Heart left ventricle (tissue), 16 donors: Measurements from ENCODE around the gene KIAA2012. TPM values are rescaled to one million over a fixed set of nuclear protein-coding genes. Genes with fewer than 3 reads are reported as not detected.

Source experiments
- ATAC-seq, 4 donors: fragments of 200-7000 bp; cut with Tn5 transposase; one replicate each; pipeline ENCODE4 v1.9.1; 2020 to 2022; ENCODE audit warnings: moderate library complexity in 4 of 4, mild to moderate bottlenecking in 3 of 4, moderate number of reproducible peaks in 1 of 4
- DNase-seq, 5 donors: peaks; one replicate each; pipeline ENCODE4 v3.0.0-alpha.2; 2020
- H3K27ac ChIP-seq, 12 donors: fragments of 200-600 bp; sonication (generic) in 4 of 12; one replicate each; pipeline versions ENCODE4 v1.5.0 to v1.8.0; 2016 to 2022; ENCODE audit warnings: mild to moderate bottlenecking in 2 of 12
- H3K27me3 ChIP-seq, 9 donors: fragments of 200-600 bp; sonication (generic) in 2 of 9; one replicate each; pipeline versions ENCODE4 v1.5.1 to v1.8.0; 2016 to 2022; ENCODE audit warnings: mild to moderate bottlenecking in 3 of 9
- H3K36me3 ChIP-seq, 9 donors: fragments of 200-600 bp; sonication (generic) in 2 of 9; one replicate each; pipeline versions ENCODE4 v1.5.0 to v1.8.0; 2018 to 2022; ENCODE audit warnings: mild to moderate bottlenecking in 2 of 9
- H3K4me1 ChIP-seq, 12 donors: fragments of 200-600 bp; sonication (generic) in 4 of 12; one replicate each; pipeline versions ENCODE4 v1.5.0 to v1.8.0; 2016 to 2022; ENCODE audit warnings: mild to moderate bottlenecking in 3 of 12
- H3K4me3 ChIP-seq, 12 donors: fragments of 200-600 bp; sonication (generic) in 4 of 12; one replicate each; pipeline versions ENCODE4 v1.5.0 to v1.8.0; 2017 to 2022; ENCODE audit warnings: mild to moderate bottlenecking in 9 of 12, moderate library complexity in 4 of 12
- H3K9me3 ChIP-seq, 12 donors: fragments of 200-600 bp; sonication (generic) in 4 of 12; one replicate each; pipeline versions ENCODE4 v1.5.0 to v1.8.0; 2016 to 2022; ENCODE audit warnings: mild to moderate bottlenecking in 1 of 12
- POLR2A ChIP-seq, 2 donors: fragments of 450-650 bp; IDR thresholded peaks; one replicate each; pipeline ENCODE4 v1.6.1; 2017; ENCODE audit warnings: antibody characterized with exemption in 2 of 2, mild to moderate bottlenecking in 2 of 2, moderate library complexity in 2 of 2
- WGBS, 4 donors: extraction: QIAGEN DNeasy Blood & Tissue Kit in 2 of 4; methylation state at CpG; one replicate each; pipeline versions ENCODE4 v1.1.5 to v1.1.7; 2013 to 2018; 5-methylcytosine and 5-hydroxymethylcytosine counted together
- intact Hi-C, 10 donors: fragments of 100-400 bp; cut with DNase I; formaldehyde crosslinking; loops; one replicate each; pipeline versions ENCODE4 v1.11.1 to v1.14.2; 2022
- polyA plus RNA-seq, 2 donors: library from polyadenylated mRNA; stranded (reverse); fragments of 200-250 nt; gene quantifications; one replicate each; pipeline ENCODE4 v1.2.3, GENCODE V29; 2013
- total RNA-seq, 9 donors: library from RNA; depleted of rRNA in 2 of 9; stranded (reverse); fragments of >200 nt in 2 of 9; fragmentation: NEBNext Ultra II Directional in 3 of 9; extraction: Animal tissue kit (Norgen Biotek cat#: 25700) in 3 of 9; gene quantifications; one replicate each; pipeline versions ENCODE4 v1.1.0 to v1.2.4, GENCODE V29; 2016 to 2023
- TF ChIP-seq, protein P1 (sequence below), 12 donors: fragments of 200-600 bp; sonication (generic) in 4 of 12; IDR thresholded peaks; one replicate each; pipeline versions ENCODE4 v1.5.0 to v1.8.0; 2018 to 2022; ENCODE audit warnings: antibody characterized with exemption in 12 of 12, mild to moderate bottlenecking in 5 of 12
- donor health status: ischemic (EF 13 %, LVEDD 7.1; RV severe dilation, severe dysfunction).
- donor health status: healthy with polysubstance abuse.
- donor health status: DM: no; HTN: yes; CAD: no.
- donor health status: DM: no; HTN: no; CAD: no.
- donor health status: ischemic (EF 25% LVEDD 6.9; RV normal size, moderate dysfunction).
- donor health status: ischemic (EF 25% LVEDD 5.7; RV mildly dilated, moderate dysfunction).
- donor health status: healthy.
- donor health status: DM: yes; HTN: yes; CAD: no.
- donor health status: ischemic (EF 35%, LVEDD 5.7; RV mildly dilated, moderate dysfunction).
- donor health status: nonischemic (EF 11% LVEDD 7.7; RV severe dilation, severe dysfunction).
- donor health status: DM: yes; HTN: yes; CAD: no.
- donor health status: PGD.
- donor health status: ischemic (EF 29% LVEDD 5.4; RV normal size, mild dysfunction).
- donor health status: nonischemic (EF 23%, LVEDD 6.1; RV moderate dilation, normal function).

KIAA2012 gene
- total and polyA plus RNA-seq, 11 donors: 0.08 TPM; not detected in 10

DNA sequence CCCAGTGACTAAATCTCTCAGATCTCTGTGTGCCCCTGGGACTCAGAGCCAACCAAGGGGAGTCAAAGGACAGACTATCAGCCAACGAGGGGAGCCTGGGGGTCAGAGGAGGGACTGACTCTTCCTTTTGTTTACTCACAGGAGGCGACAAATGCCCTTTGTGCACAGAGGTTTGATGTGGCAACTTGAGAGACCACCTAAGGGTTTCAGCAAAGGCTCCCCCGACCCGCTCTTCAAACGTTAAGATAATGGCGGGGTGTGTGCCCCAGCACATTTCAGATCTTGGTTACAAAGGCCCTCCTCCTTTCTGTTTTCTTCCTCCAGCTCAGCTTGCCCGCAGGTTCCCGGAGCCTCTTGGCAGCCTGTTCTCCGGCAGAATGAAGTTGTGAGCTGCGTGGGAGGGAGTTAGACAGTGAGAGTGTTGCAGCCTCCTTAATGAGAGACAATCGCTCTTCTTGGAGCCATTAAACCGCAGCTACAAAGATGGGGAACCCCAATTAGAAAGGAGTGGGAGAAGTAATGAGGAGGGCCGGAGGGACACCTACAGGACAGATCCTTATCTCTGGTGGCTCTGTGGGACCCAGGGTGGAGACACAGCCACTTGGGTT lies 76.2 kb downstream of the KIAA2012 start:
- DNase-seq (peak in 4 of 5 donors; percentile 29 to 71 (median 50)), ATAC-seq (peak in 3 of 4 donors; percentile 64 to 82 (median 68))
- Histone ChIP-seq H3K4me3 (no peak overlapping the region), H3K27ac (peak overlapping the region in 6 of 12 donors; percentile 12 to 68 (median 40)), H3K36me3 (no peaks in the 10 kb centered on the region), H3K4me1 (peaks cover 0 to 30% (median 5%) of the 10 kb centered on the region in 12 donors), H3K9me3 (no peaks in the 10 kb centered on the region), H3K27me3 (no peaks in the 10 kb centered on the region)
- 37 to 58% (median 39%) methylated on average over 10 to 13 of the region's 13 CpGs for WGBS, 4 donors
- intact Hi-C loops: no loop called here
- no peak for TF ChIP-seq POLR2A (IDR thresholded peaks at IDR 0.05)
- TF ChIP-seq, protein P1, sequence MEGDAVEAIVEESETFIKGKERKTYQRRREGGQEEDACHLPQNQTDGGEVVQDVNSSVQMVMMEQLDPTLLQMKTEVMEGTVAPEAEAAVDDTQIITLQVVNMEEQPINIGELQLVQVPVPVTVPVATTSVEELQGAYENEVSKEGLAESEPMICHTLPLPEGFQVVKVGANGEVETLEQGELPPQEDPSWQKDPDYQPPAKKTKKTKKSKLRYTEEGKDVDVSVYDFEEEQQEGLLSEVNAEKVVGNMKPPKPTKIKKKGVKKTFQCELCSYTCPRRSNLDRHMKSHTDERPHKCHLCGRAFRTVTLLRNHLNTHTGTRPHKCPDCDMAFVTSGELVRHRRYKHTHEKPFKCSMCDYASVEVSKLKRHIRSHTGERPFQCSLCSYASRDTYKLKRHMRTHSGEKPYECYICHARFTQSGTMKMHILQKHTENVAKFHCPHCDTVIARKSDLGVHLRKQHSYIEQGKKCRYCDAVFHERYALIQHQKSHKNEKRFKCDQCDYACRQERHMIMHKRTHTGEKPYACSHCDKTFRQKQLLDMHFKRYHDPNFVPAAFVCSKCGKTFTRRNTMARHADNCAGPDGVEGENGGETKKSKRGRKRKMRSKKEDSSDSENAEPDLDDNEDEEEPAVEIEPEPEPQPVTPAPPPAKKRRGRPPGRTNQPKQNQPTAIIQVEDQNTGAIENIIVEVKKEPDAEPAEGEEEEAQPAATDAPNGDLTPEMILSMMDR (IDR thresholded peaks at IDR 0.05): no peak

DNA sequence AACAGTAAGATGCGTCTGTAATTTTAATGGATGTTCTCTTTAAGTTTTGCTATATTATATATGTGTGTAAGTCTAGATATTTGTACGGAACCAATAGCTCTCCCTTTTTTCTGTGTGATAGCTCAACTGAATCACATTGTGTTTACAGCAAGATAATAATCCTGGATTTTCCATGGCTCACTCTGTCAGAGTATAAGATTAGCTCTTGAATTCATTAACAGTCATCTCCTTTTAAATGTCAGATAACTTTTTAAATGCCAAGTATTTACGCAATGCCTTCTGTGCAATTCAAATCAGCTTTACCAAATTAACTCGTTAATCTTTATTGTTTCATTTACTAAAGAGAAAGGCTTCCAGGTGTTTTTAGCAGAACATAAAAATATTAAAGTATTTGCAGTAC lies 76.9 kb downstream of the KIAA2012 start:
- 62 to 74% (median 65%) methylated on average over 4 of the region's 4 CpGs for WGBS, 4 donors
- DNase-seq (no peak), ATAC-seq (peak in 3 of 4 donors; percentile 37 to 65 (median 43))
- intact Hi-C loops: loop anchor here in 1 of 10 donors (10.0 kb wide), 1 partner anchor 85 kb away; no protein-coding TSS in a partner anchor
- no peaks in the 10 kb centered on the region for H3K27me3 ChIP-seq
- peak overlapping the region in 5 of 12 donors; percentile 12 to 68 (median 42) for H3K27ac ChIP-seq
- H3K4me1 ChIP-seq: peaks cover 0 to 30% (median 5%) of the 10 kb centered on the region in 12 donors
- TF ChIP-seq, protein P1 (IDR thresholded peaks at IDR 0.05): no peak
- TF ChIP-seq POLR2A (IDR thresholded peaks at IDR 0.05): no peak
- no peak overlapping the region for H3K4me3 ChIP-seq
- no peaks in the 10 kb centered on the region for H3K36me3 ChIP-seq
- H3K9me3 ChIP-seq: no peaks in the 10 kb centered on the region

DNA sequence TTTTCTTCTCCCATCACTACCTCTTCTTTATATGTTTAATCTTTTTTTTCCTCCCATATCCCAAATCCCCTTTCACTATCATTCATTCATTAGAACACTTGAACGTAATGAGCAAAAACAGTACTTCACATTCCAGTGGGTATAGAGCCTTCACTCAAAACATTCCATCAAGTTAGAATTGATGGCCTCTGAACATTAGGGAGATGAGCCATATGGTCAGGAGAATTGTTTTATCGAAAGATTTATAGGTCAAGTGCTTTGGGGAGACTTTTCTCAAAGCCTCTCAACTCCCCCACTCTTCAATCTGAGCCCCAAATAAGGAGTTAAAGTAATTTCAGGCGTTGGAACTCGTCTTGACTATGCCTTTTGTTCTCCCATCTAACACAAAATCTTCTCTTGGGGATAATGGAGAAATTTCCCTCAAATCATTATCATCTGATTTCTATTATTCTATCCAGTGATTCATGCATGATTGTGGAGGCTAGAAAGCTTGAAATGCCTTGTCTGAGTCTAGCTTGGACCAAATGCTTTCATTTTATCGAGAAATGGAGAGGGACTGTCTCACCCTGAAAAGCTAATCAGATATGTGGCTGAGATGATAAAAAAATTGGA lies 79.2 kb downstream of the KIAA2012 start:
- ATAC-seq: no peak
- intact Hi-C loops: loop anchor here in 1 of 10 donors (10.0 kb wide), 1 partner anchor 87 kb away; no protein-coding TSS in a partner anchor
- Histone ChIP-seq H3K36me3 (no peaks in the 10 kb centered on the region), H3K4me1 (peaks cover 0 to 28% (median 5%) of the 10 kb centered on the region in 12 donors), H3K4me3 (no peak overlapping the region), H3K9me3 (no peaks in the 10 kb centered on the region), H3K27ac (no peak overlapping the region), H3K27me3 (no peaks in the 10 kb centered on the region)
- TF ChIP-seq POLR2A (IDR thresholded peaks at IDR 0.05): no peak
- TF ChIP-seq, protein P1 (IDR thresholded peaks at IDR 0.05): no peak
- no peak for DNase-seq
- 47 to 73% (median 58%) methylated on average over 5 of the region's 5 CpGs for WGBS, 4 donors

DNA sequence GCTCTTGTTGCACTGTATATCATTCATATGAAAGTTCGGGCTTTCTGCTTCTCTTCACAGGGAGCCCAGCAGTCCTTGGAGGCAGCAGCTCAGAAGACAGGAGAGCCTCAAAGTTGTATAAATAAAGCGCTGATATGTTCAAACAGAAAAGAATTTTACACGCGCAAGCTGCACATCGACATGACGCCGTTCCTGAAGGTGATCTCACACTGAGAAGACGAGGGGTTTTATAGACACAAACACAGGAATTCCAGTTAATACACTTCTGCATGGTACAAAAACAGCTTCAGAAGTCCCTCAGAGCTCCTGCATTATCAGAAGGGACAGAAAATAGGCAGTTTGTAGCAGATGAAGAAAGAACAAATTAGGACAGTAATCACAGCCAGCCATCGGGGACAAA lies 81.6 kb downstream of the KIAA2012 start:
- H3K4me1 ChIP-seq: peaks cover 0 to 8% (median under 1%) of the 10 kb centered on the region in 12 donors
- H3K27me3 ChIP-seq: no peaks in the 10 kb centered on the region
- H3K27ac ChIP-seq: no peak overlapping the region
- intact Hi-C loops: loop anchor here in 2 of 10 donors (5.0 to 10.0 kb wide), 2 partner anchors 90 to 117 kb away; no protein-coding TSS in a partner anchor
- no peaks in the 10 kb centered on the region for H3K9me3 ChIP-seq
- ATAC-seq (no peak), DNase-seq (no peak)
- no peak overlapping the region for H3K4me3 ChIP-seq
- 76 to 84% (median 79%) methylated on average over 9 of the region's 9 CpGs for WGBS, 4 donors
- no peaks in the 10 kb centered on the region for H3K36me3 ChIP-seq
- TF ChIP-seq, protein P1 (IDR thresholded peaks at IDR 0.05): no peak
- no peak for TF ChIP-seq POLR2A (IDR thresholded peaks at IDR 0.05)
